Small intestine (tissue), 7 donors: ENCODE data around the gene CST11. TPM values are rescaled to one million over a fixed set of nuclear protein-coding genes. Genes with fewer than 3 reads are reported as not detected.

Experiments
- DNase-seq, 2 donors: peaks; one replicate each; pipeline versions ENCODE4 v3.0.0 to v3.0.0-alpha.2; 2013
- FAIRE-seq: peaks from 2 replicates; lab custom pipeline; 2012; peaks lifted over from hg19 to GRCh38; lab: Jason Lieb, UNC
- H3K27ac ChIP-seq, 3 donors: one replicate each; pipeline ENCODE4 v1.5.1; 2013; ENCODE audit warnings: low read length in 2 of 3, mild to moderate bottlenecking in 2 of 3, control low read depth in 1 of 3, inconsistent platforms in 1 of 3, low read depth in 1 of 3, moderate library complexity in 1 of 3
- H3K27me3 ChIP-seq, 3 donors: one replicate each; pipeline ENCODE4 v1.6.1; 2013; ENCODE audit warnings: low read length in 3 of 3, inconsistent platforms in 1 of 3; ENCODE audit not compliant: control insufficient read depth in 3 of 3, insufficient read depth in 3 of 3
- H3K36me3 ChIP-seq, 3 donors: one replicate each; pipeline ENCODE4 v1.6.1; 2013; ENCODE audit warnings: low read length in 3 of 3, inconsistent platforms in 1 of 3, low read depth in 1 of 3, mild to moderate bottlenecking in 1 of 3, moderate library complexity in 1 of 3; ENCODE audit not compliant: control insufficient read depth in 3 of 3, insufficient read depth in 2 of 3
- H3K4me1 ChIP-seq, 3 donors: one replicate each; pipeline ENCODE4 v1.6.1; 2013; ENCODE audit warnings: low read length in 2 of 3, inconsistent platforms in 1 of 3, low read depth in 1 of 3, mild to moderate bottlenecking in 1 of 3, moderate library complexity in 1 of 3; ENCODE audit not compliant: control insufficient read depth in 3 of 3, insufficient read depth in 2 of 3
- H3K4me3 ChIP-seq, 3 donors: one replicate each; pipeline ENCODE4 v1.5.1; 2013; ENCODE audit warnings: low read length in 3 of 3, control low read depth in 1 of 3, inconsistent platforms in 1 of 3, low read depth in 1 of 3, mild to moderate bottlenecking in 1 of 3, moderate library complexity in 1 of 3
- H3K9me3 ChIP-seq, 2 donors: one replicate each; pipeline ENCODE4 v1.6.1; 2013; ENCODE audit warnings: low read depth in 1 of 2, low read length in 1 of 2; ENCODE audit not compliant: control insufficient read depth in 2 of 2, insufficient read depth in 1 of 2
- WGBS, 3 donors: extraction: QIAGEN DNeasy Blood & Tissue Kit; methylation state at CpG; one replicate each; pipeline ENCODE4 v1.1.7; 2013; 5-methylcytosine and 5-hydroxymethylcytosine counted together
- polyA plus RNA-seq, 4 donors: library from polyadenylated mRNA; stranded (reverse) in 3 of 4; unstranded in 1 of 4; fragments of 200-250 nt in 3 of 4; fragments of 120-200 nt in 1 of 4; gene quantifications; one replicate each; pipeline versions ENCODE4 v1.2.1 to v1.2.3, GENCODE V29; 2013
- donor health status: healthy with polysubstance abuse.
- donor health status: control.
- donor health status: control.
- donor health status: Bipolar disorder and iron deficiency.
- donor health status: healthy.

The CST11 gene
- polyA plus RNA-seq, 4 donors, result not detected

GRCh38 chr20:23461180-23461579 lies 8.5 kb upstream of the CST11 start:
- Histone ChIP-seq H3K4me1 (no peaks in the 10 kb centered on the region), H3K4me3 (no peak overlapping the region), H3K9me3 (peaks cover 0 to 10% of the 10 kb centered on the region in 2 donors), H3K27ac (no peak overlapping the region), H3K36me3 (no peaks in the 10 kb centered on the region), H3K27me3 (no peaks in the 10 kb centered on the region)
- 46 to 91% (median 76%) methylated on average over 1 of the region's 1 CpG for WGBS, 3 donors
- FAIRE-seq (no peak), DNase-seq (no peak)

- H3K9me3 ChIP-seq, result peaks cover 0 to 2% of the 10 kb centered on the region in 2 donors
- H3K27me3 ChIP-seq, result no peaks in the 10 kb centered on the region
- no peak for FAIRE-seq
- H3K4me3 ChIP-seq, result no peak overlapping the region
- no peaks in the 10 kb centered on the region for H3K4me1 ChIP-seq
- no peak overlapping the region for H3K27ac ChIP-seq
- H3K36me3 ChIP-seq, result no peaks in the 10 kb centered on the region
- WGBS, 3 donors, result 41 to 69% (median 60%) methylated on average over 3 of the region's 3 CpGs
- DNase-seq, result no peak
Observed at GRCh38 chr20:23459461-23460150, 6.9 kb upstream of the CST11 start.

- Histone ChIP-seq H3K27ac (no peak overlapping the region), H3K27me3 (no peaks in the 10 kb centered on the region), H3K9me3 (peaks cover 0 to 2% of the 10 kb centered on the region in 2 donors), H3K36me3 (no peaks in the 10 kb centered on the region), H3K4me1 (no peaks in the 10 kb centered on the region), H3K4me3 (no peak overlapping the region)
- FAIRE-seq, result no peak
- no peak for DNase-seq
- 79 to 86% (median 83%) methylated on average over 7 of the region's 7 CpGs for WGBS, 3 donors
Observed at GRCh38 chr20:23456873-23457272, 4.2 kb upstream of the CST11 start.

- no peaks in the 10 kb centered on the region for H3K4me1 ChIP-seq
- H3K27me3 ChIP-seq, result no peaks in the 10 kb centered on the region
- FAIRE-seq (no peak), DNase-seq (no peak)
- 45 to 61% (median 48%) methylated on average over 3 of the region's 3 CpGs for WGBS, 3 donors
- no peak overlapping the region for H3K4me3 ChIP-seq
- H3K27ac ChIP-seq, result no peak overlapping the region
- peaks cover 0 to 2% of the 10 kb centered on the region in 2 donors for H3K9me3 ChIP-seq
- H3K36me3 ChIP-seq, result no peaks in the 10 kb centered on the region
Observed at GRCh38 chr20:23456409-23456808, 3.7 kb upstream of the CST11 start.

- H3K4me1 ChIP-seq, result no peaks in the 10 kb centered on the region
- FAIRE-seq (no peak), DNase-seq (no peak)
- H3K27ac ChIP-seq, result no peak overlapping the region
- H3K4me3 ChIP-seq, result no peak overlapping the region
- H3K27me3 ChIP-seq, result no peaks in the 10 kb centered on the region
- H3K9me3 ChIP-seq, result peaks cover 0 to 2% of the 10 kb centered on the region in 2 donors
- H3K36me3 ChIP-seq, result no peaks in the 10 kb centered on the region
- WGBS, 3 donors, result 81 to 89% (median 83%) methylated on average over 7 of the region's 7 CpGs
Observed at GRCh38 chr20:23455639-23456038, 3.0 kb upstream of the CST11 start.

GRCh38 chr20:23454816-23455215 lies 2.1 kb upstream of the CST11 start:
- H3K9me3 ChIP-seq, result peaks cover 0 to 2% of the 10 kb centered on the region in 2 donors
- no peaks in the 10 kb centered on the region for H3K4me1 ChIP-seq
- WGBS, 3 donors, result 82 to 95% (median 88%) methylated on average over 1 of the region's 1 CpG
- H3K27ac ChIP-seq, result no peak overlapping the region
- no peak overlapping the region for H3K4me3 ChIP-seq
- no peak for FAIRE-seq
- no peaks in the 10 kb centered on the region for H3K36me3 ChIP-seq
- no peak for DNase-seq
- H3K27me3 ChIP-seq, result no peaks in the 10 kb centered on the region

GRCh38 chr20:23453549-23454543 lies 1.2 kb upstream of the CST11 start:
- H3K27me3 ChIP-seq, result no peaks in the 10 kb centered on the region
- no peak overlapping the region for H3K4me3 ChIP-seq
- peaks cover 0 to 2% of the 10 kb centered on the region in 2 donors for H3K9me3 ChIP-seq
- H3K4me1 ChIP-seq, result no peaks in the 10 kb centered on the region
- DNase-seq (no peak), FAIRE-seq (no peak)
- H3K36me3 ChIP-seq, result no peaks in the 10 kb centered on the region
- WGBS, 3 donors, result 81 to 88% (median 85%) methylated on average over 15 of the region's 15 CpGs
- no peak overlapping the region for H3K27ac ChIP-seq

- no peak overlapping the region for H3K4me3 ChIP-seq
- no peak overlapping the region for H3K27ac ChIP-seq
- 79 to 88% (median 82%) methylated on average over 11 of the region's 11 CpGs for WGBS, 3 donors
- H3K9me3 ChIP-seq, result peaks cover 0 to 2% of the 10 kb centered on the region in 2 donors
- FAIRE-seq, result no peak
- no peaks in the 10 kb centered on the region for H3K4me1 ChIP-seq
- no peak for DNase-seq
- no peaks in the 10 kb centered on the region for H3K36me3 ChIP-seq
- no peaks in the 10 kb centered on the region for H3K27me3 ChIP-seq
Observed at GRCh38 chr20:23451956-23452487, 654 bp downstream of the CST11 start.
